ENCODE results near the gene SERPINB5. TPM values are rescaled to one million over a fixed set of nuclear protein-coding genes. Genes with fewer than 3 reads are reported as not detected.

SERPINB5 gene
- total and polyA plus RNA-seq, 2 donors (not counting 1 experiment from before 2014, with no cell fraction given): not detected

DNA sequence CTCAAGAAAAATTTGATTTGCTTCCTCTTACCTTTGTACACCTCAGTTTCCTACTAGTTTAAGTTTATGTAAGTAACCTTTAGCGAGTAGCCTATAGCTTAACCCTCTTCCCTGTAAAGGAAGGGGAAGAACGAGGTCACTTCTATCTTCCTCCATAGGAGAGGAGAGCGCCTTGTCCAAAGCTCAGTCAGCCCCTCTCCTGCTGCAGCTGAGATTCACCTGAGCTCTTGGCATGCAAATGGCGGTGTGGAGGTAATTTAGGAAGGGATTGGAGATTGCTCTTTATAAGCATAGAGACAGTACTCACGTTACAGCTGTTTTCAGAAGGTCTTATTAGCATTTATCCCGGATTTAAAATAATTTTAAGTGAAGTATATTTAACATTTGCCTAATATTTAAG lies 37.6 kb downstream of the SERPINB5 start:
- TF ChIP-seq EZH2 (IDR thresholded peaks at IDR 0.05; ENCODE audit: borderline replicate concordance, insufficient read depth, low read depth, low read length, poor library complexity, severe bottlenecking): no peak
- TF ChIP-seq, protein P1, sequence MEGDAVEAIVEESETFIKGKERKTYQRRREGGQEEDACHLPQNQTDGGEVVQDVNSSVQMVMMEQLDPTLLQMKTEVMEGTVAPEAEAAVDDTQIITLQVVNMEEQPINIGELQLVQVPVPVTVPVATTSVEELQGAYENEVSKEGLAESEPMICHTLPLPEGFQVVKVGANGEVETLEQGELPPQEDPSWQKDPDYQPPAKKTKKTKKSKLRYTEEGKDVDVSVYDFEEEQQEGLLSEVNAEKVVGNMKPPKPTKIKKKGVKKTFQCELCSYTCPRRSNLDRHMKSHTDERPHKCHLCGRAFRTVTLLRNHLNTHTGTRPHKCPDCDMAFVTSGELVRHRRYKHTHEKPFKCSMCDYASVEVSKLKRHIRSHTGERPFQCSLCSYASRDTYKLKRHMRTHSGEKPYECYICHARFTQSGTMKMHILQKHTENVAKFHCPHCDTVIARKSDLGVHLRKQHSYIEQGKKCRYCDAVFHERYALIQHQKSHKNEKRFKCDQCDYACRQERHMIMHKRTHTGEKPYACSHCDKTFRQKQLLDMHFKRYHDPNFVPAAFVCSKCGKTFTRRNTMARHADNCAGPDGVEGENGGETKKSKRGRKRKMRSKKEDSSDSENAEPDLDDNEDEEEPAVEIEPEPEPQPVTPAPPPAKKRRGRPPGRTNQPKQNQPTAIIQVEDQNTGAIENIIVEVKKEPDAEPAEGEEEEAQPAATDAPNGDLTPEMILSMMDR (IDR thresholded peaks at IDR 0.05): no peak
- no peaks in the 10 kb centered on the region for H3K27me3 ChIP-seq (replicated peaks in 1 of 4; ENCODE audit: control extremely low read depth in 1 of 4, control insufficient read depth in 3 of 4, insufficient read depth in 4 of 4, low read length in 3 of 4)
- H3K4me3 Mint-ChIP-seq: no peak overlapping the region
- no peaks in the 10 kb centered on the region for H3K9me3 Mint-ChIP-seq (ENCODE audit: insufficient read depth)
- no peaks in the 10 kb centered on the region for H3K36me3 ChIP-seq (replicated peaks in 1 of 2; ENCODE audit: control extremely low read depth in 1 of 2, control insufficient read depth in 1 of 2, extremely low read depth in 1 of 2, insufficient read depth in 2 of 2, low read length in 1 of 2)
- no peak overlapping the region for H3K4me2 ChIP-seq (replicated peaks; ENCODE audit: low read depth, low read length, poor library complexity, severe bottlenecking)
- no peaks in the 10 kb centered on the region for H3K9me3 ChIP-seq (ENCODE audit: control extremely low read depth in 1 of 3, control insufficient read depth in 2 of 3, insufficient read depth in 1 of 3, low read length in 2 of 3)
- H4K20me1 ChIP-seq (ENCODE audit: control insufficient read depth, insufficient read depth, low read length, poor library complexity, severe bottlenecking): no peaks in the 10 kb centered on the region
- H3K4me1 ChIP-seq (ENCODE audit: control insufficient read depth in 2 of 2, insufficient read depth in 2 of 2, low read length in 2 of 2): peaks cover 0 to 4% of the 10 kb centered on the region in 2 donors
- no peak for ATAC-seq (ENCODE audit: low read depth)
- DNase-seq: no peak
- H2AFZ ChIP-seq (ENCODE audit: insufficient read depth, low read depth, low read length, poor library complexity, severe bottlenecking): no peak overlapping the region
- WGBS (ENCODE audit: insufficient coverage): no CpG with 5 or more reads among the region's 6 CpGs
- no peaks in the 10 kb centered on the region for H3K4me1 Mint-ChIP-seq
- no peak overlapping the region for H3K4me3 ChIP-seq (ENCODE audit: control extremely low read depth in 1 of 5, extremely low read depth in 1 of 5, insufficient read depth in 1 of 5, low read depth in 2 of 5, low read length in 4 of 5)
- ChIA-PET CTCF (interaction anchor here (0.8 to 3.0 kb wide), 7 partner anchors 9 to 480 kb away, joined by 3 to 10 read pairs (median 3); no protein-coding TSS in a partner anchor), POLR2A (no interaction called here)
- H3K27me3 Mint-ChIP-seq: peaks cover 26% of the 10 kb centered on the region
- H3K79me2 ChIP-seq (ENCODE audit: control insufficient read depth, insufficient read depth, low read length): no peaks in the 10 kb centered on the region
- H3K9ac ChIP-seq (ENCODE audit: low read length): no peak overlapping the region
- no peak overlapping the region for H3K27ac ChIP-seq (ENCODE audit: low read length in 2 of 2)
- intact Hi-C loops (cut with micrococcal nuclease): no loop called here
- no peak overlapping the region for H3K27ac Mint-ChIP-seq

DNA sequence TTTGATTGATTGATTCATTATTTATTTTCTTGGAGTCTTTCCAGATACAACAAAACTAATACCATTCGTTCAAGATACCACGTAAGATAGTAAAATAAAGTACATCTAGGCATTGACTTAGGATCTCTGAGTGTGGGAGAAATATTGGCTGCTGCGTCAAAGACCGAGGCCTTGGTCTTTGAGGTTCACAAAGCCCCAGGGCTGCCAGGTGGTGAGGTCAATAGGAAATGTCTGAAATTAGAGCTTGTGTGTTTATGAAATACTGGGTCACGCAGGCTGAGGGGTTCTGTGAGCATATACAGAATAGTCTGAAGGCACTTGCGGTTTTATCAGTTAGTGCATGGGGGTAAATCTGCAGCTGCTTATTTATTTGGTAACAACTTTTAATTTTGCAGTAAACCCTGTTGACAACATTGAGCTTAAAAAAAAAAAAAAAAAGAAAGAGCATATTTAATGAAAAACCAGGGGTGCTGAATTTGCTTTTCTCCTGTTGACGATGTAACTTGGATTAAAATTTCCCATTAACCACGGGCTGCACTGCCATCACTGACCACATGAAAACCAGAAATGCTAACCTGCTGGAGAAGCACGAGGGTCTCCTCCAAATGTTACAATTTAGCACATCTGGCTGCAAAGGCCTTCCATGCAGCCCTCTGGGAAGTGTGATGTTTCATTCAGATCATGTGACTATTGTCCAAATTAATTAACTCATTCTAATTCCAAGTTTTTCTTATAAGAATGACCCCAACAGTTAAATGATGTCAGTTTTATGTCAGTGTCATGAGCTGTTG lies 38.3 kb downstream of the SERPINB5 start:
- no peak overlapping the region for H3K27ac ChIP-seq (ENCODE audit: low read length in 2 of 2)
- no peak overlapping the region for H3K27ac Mint-ChIP-seq
- peaks cover 28% of the 10 kb centered on the region for H3K27me3 Mint-ChIP-seq
- no peaks in the 10 kb centered on the region for H3K79me2 ChIP-seq (ENCODE audit: control insufficient read depth, insufficient read depth, low read length)
- no peak overlapping the region for H2AFZ ChIP-seq (ENCODE audit: insufficient read depth, low read depth, low read length, poor library complexity, severe bottlenecking)
- H3K9ac ChIP-seq (ENCODE audit: low read length): no peak overlapping the region
- H4K20me1 ChIP-seq (ENCODE audit: control insufficient read depth, insufficient read depth, low read length, poor library complexity, severe bottlenecking): no peaks in the 10 kb centered on the region
- no peak overlapping the region for H3K4me3 Mint-ChIP-seq
- H3K27me3 ChIP-seq (replicated peaks in 1 of 4; ENCODE audit: control extremely low read depth in 1 of 4, control insufficient read depth in 3 of 4, insufficient read depth in 4 of 4, low read length in 3 of 4): no peaks in the 10 kb centered on the region
- H3K4me1 ChIP-seq (ENCODE audit: control insufficient read depth in 2 of 2, insufficient read depth in 2 of 2, low read length in 2 of 2): peaks cover 0 to 4% of the 10 kb centered on the region in 2 donors
- WGBS (ENCODE audit: insufficient coverage): 87% methylated on average over 4 of the region's 9 CpGs
- H3K9me3 Mint-ChIP-seq (ENCODE audit: insufficient read depth): no peaks in the 10 kb centered on the region
- CTCF ChIA-PET: interaction anchor here (1.0 to 6.4 kb wide), 5 partner anchors 7 to 480 kb away, joined by 3 to 47 read pairs (median 8); no protein-coding TSS in a partner anchor
- DNase-seq: no peak
- no peak for ATAC-seq (ENCODE audit: low read depth)
- H3K4me1 Mint-ChIP-seq: no peaks in the 10 kb centered on the region
- no peaks in the 10 kb centered on the region for H3K9me3 ChIP-seq (ENCODE audit: control extremely low read depth in 1 of 3, control insufficient read depth in 2 of 3, insufficient read depth in 1 of 3, low read length in 2 of 3)
- POLR2A ChIA-PET: no interaction called here
- no peak overlapping the region for H3K4me3 ChIP-seq (ENCODE audit: control extremely low read depth in 1 of 5, extremely low read depth in 1 of 5, insufficient read depth in 1 of 5, low read depth in 2 of 5, low read length in 4 of 5)
- TF ChIP-seq, protein P1 (IDR thresholded peaks at IDR 0.05): no peak
- no peak for TF ChIP-seq EZH2 (IDR thresholded peaks at IDR 0.05; ENCODE audit: borderline replicate concordance, insufficient read depth, low read depth, low read length, poor library complexity, severe bottlenecking)
- H3K4me2 ChIP-seq (replicated peaks; ENCODE audit: low read depth, low read length, poor library complexity, severe bottlenecking): no peak overlapping the region
- intact Hi-C loops (cut with micrococcal nuclease): loop anchor here (5.0 kb wide), 1 partner anchor 892 kb away; no protein-coding TSS in a partner anchor
- H3K36me3 ChIP-seq (replicated peaks in 1 of 2; ENCODE audit: control extremely low read depth in 1 of 2, control insufficient read depth in 1 of 2, extremely low read depth in 1 of 2, insufficient read depth in 2 of 2, low read length in 1 of 2): no peaks in the 10 kb centered on the region

All from B cell (primary cell).